HCT116 (cell line): ENCODE measurements around the gene SLC35F6. TPM values are rescaled to one million over a fixed set of nuclear protein-coding genes. Genes with fewer than 3 reads are reported as not detected.

Experiments used
- ATAC-seq: fragments of 200-7000 bp; cut with Tn5 transposase; 2 replicates; pipeline ENCODE4 v1.9.1; 2020; ENCODE audit warnings: mild to moderate bottlenecking, moderate library complexity
- BruUV-seq: library from RNA; stranded (reverse); fragments of 400-500 nt; replicated peaks from 2 replicates; lab custom pipeline; 2021; lab: Mats Ljungman, UMichigan
- CTCF ChIA-PET: fragments of 300-600 bp; sonication (Branson Sonifier 250); formaldehyde crosslinking; loops from one replicate; lab custom pipeline; 2021; ENCODE audit warnings: antibody characterized with exemption; lab: Charles Lee
- POLR2A ChIA-PET: fragments of 300-600, 350-600 bp; sonication (Branson Sonifier 250); formaldehyde crosslinking; loops from one replicate; lab custom pipeline; 2021; ENCODE audit warnings: antibody characterized with exemption; lab: Charles Lee
- RAD21 ChIA-PET, 2 experiments: fragments of 300-600 bp; sonication (Branson Sonifier 250); formaldehyde crosslinking; loops; one replicate each; lab custom pipeline; 2023; ENCODE audit warnings: low total read pairs in 2 of 2; ENCODE audit not compliant: uncharacterized antibody in 2 of 2, unreplicated experiment in 2 of 2, low non-redundant PET in 1 of 2; lab: Charles Lee
- DNase-seq: peaks from one replicate; pipeline ENCODE4 v3.0.0-alpha.2; 2010; ENCODE audit warnings: low read depth, low spot score
- H2AFZ ChIP-seq: fragments of 200-600 bp; shearing (Covaris generic), sonication (generic); 2 replicates; pipeline ENCODE4 v1.6.1; 2017; ENCODE audit warnings: low read depth, mixed run types, mixed read lengths, antibody characterized with exemption, low read length; ENCODE audit not compliant: poor library complexity, severe bottlenecking
- H3K27ac ChIP-seq: 2 replicates; pipeline ENCODE4 v1.5.1; 2012; ENCODE audit warnings: low read depth, low read length
- H3K27me3 ChIP-seq: fragments of 200-600 bp; sonication (generic); 2 replicates; pipeline ENCODE4 v1.6.1; 2016; ENCODE audit warnings: mixed run types, low read length, mixed read lengths; ENCODE audit not compliant: insufficient read depth
- H3K36me3 ChIP-seq, 2 experiments: fragments of 200-500 bp in 1 of 2; fragments of 200-600 bp in 1 of 2; sonication (Bioruptor generic) in 1 of 2; sonication (generic) in 1 of 2; 2 replicates each; pipeline versions ENCODE4 v1.5.1 to v1.6.1; 2014 to 2016; ENCODE audit warnings: low read length in 2 of 2, inconsistent platforms in 1 of 2, mixed read lengths in 1 of 2, mixed run types in 1 of 2; ENCODE audit not compliant: insufficient read depth in 2 of 2, control insufficient read depth in 1 of 2
- H3K4me1 ChIP-seq, 2 experiments: fragments of 200-600 bp in 1 of 2; sonication (generic) in 1 of 2; 2 replicates each; pipeline versions ENCODE4 v1.5.1 to v1.6.1; 2012 to 2017; ENCODE audit warnings: low read length in 2 of 2, inconsistent platforms in 1 of 2, mild to moderate bottlenecking in 1 of 2, mixed read lengths in 1 of 2, mixed run types in 1 of 2, moderate library complexity in 1 of 2; ENCODE audit not compliant: insufficient read depth in 2 of 2, control insufficient read depth in 1 of 2
- H3K4me2 ChIP-seq: fragments of 200-600 bp; sonication (generic); 2 replicates; pipeline ENCODE4 v1.6.1; 2017; ENCODE audit warnings: mixed run types, low read length, mixed read lengths
- H3K4me3 ChIP-seq, 2 experiments: fragments of 200-600 bp in 1 of 2; sonication (generic) in 1 of 2; replicated peaks in 1 of 2; 2 replicates each; pipeline ENCODE4 v1.5.1; 2011 to 2016; ENCODE audit warnings: low read length in 2 of 2, control low read depth in 1 of 2, low read depth in 1 of 2, mild to moderate bottlenecking in 1 of 2, mixed read lengths in 1 of 2, mixed run types in 1 of 2
- H3K79me2 ChIP-seq: fragments of 200-600 bp; sonication (generic); 2 replicates; pipeline ENCODE4 v1.6.1; 2017; ENCODE audit warnings: mild to moderate bottlenecking, mixed run types, low read length, moderate library complexity, mixed read lengths; ENCODE audit not compliant: insufficient read depth
- H3K9ac ChIP-seq: fragments of 200-600 bp; sonication (generic); 2 replicates; pipeline ENCODE4 v1.6.1; 2016; ENCODE audit warnings: low read length, mixed read lengths
- H3K9me2 ChIP-seq: fragments of 200-600 bp; sonication (generic), shearing (Covaris generic); 2 replicates; pipeline ENCODE4 v1.6.1; 2017; ENCODE audit warnings: mixed run types, mild to moderate bottlenecking, moderate library complexity; ENCODE audit not compliant: insufficient read depth
- H3K9me3 ChIP-seq, 2 experiments: fragments of 200-500 bp in 1 of 2; fragments of 200-600 bp in 1 of 2; sonication (Bioruptor generic) in 1 of 2; sonication (generic) in 1 of 2; 2 replicates each; pipeline ENCODE4 v1.6.1; 2014 to 2017; ENCODE audit warnings: low read length in 2 of 2, mixed read lengths in 2 of 2, inconsistent platforms in 1 of 2, low read depth in 1 of 2, mild to moderate bottlenecking in 1 of 2, mixed run types in 1 of 2, moderate library complexity in 1 of 2; ENCODE audit not compliant: control insufficient read depth in 1 of 2, insufficient read depth in 1 of 2
- H4K20me1 ChIP-seq: fragments of 200-600 bp; sonication (generic), shearing (Covaris generic); 2 replicates; pipeline ENCODE4 v1.6.1; 2017; ENCODE audit warnings: mixed run types, mild to moderate bottlenecking, moderate library complexity; ENCODE audit not compliant: insufficient read depth
- ATF3 ChIP-seq: IDR thresholded peaks from 2 replicates; pipeline ENCODE4 v1.6.1; 2012
- CBX3 ChIP-seq: IDR thresholded peaks from 2 replicates; pipeline ENCODE4 v1.6.1; 2012; ENCODE audit warnings: low read depth
- ELF1 ChIP-seq: IDR thresholded peaks from 2 replicates; pipeline ENCODE4 v1.6.1; 2012; ENCODE audit warnings: low read depth, borderline replicate concordance
- EZH2 ChIP-seq: fragments of 200-600 bp; sonication (generic); IDR thresholded peaks from 2 replicates; pipeline ENCODE4 v1.6.1; 2017; ENCODE audit warnings: antibody characterized with exemption, mixed run types
- EZH2phosphoT487 ChIP-seq: fragments of 200-600 bp; IDR thresholded peaks from 2 replicates; pipeline ENCODE4 v1.6.1; 2018; ENCODE audit warnings: antibody characterized with exemption, borderline replicate concordance
- FOSL1 ChIP-seq: IDR thresholded peaks from 2 replicates; pipeline ENCODE4 v1.6.1; 2012; ENCODE audit warnings: low read depth
- JUND ChIP-seq: IDR thresholded peaks from 2 replicates; pipeline ENCODE4 v1.6.1; 2012
- POLR2A ChIP-seq: IDR thresholded peaks from 2 replicates; pipeline ENCODE4 v1.7.0; 2011; ENCODE audit warnings: borderline replicate concordance; ENCODE audit not compliant: insufficient read depth, insufficient read length; ENCODE audit errors: extremely low read depth
- POLR2AphosphoS5 ChIP-seq: IDR thresholded peaks from 2 replicates; pipeline ENCODE4 v1.6.1; 2011; ENCODE audit warnings: mild to moderate bottlenecking, low read depth, low read length, moderate library complexity
- RAD21 ChIP-seq: IDR thresholded peaks from 2 replicates; pipeline ENCODE4 v1.6.1; 2012; ENCODE audit warnings: low read depth, mild to moderate bottlenecking
- SIN3A ChIP-seq: IDR thresholded peaks from 2 replicates; pipeline ENCODE4 v1.6.1; 2012; ENCODE audit warnings: low read depth
- TCF7L2 ChIP-seq: IDR thresholded peaks from 2 replicates; pipeline ENCODE4 v1.7.0; 2011; ENCODE audit warnings: borderline replicate concordance, inconsistent platforms; ENCODE audit not compliant: insufficient read depth, insufficient read length; ENCODE audit errors: extremely low read depth
- YY1 ChIP-seq: IDR thresholded peaks from 2 replicates; pipeline ENCODE4 v1.6.1; 2011; ENCODE audit warnings: low read length, low read depth, moderate library complexity, mild to moderate bottlenecking; ENCODE audit not compliant: insufficient replicate concordance; ENCODE audit errors: extremely low read depth
- ZFX ChIP-seq: fragments of 450-650 bp; IDR thresholded peaks from 2 replicates; pipeline ENCODE4 v1.6.1; 2017
- ZNF274 ChIP-seq: fragments of 200-500 bp; sonication (Bioruptor generic); IDR thresholded peaks from 2 replicates; pipeline ENCODE4 v1.6.1; 2014; ENCODE audit warnings: mild to moderate bottlenecking, low read depth, low read length, inconsistent platforms
- intact Hi-C: fragments of 100-400 bp; cut with micrococcal nuclease; formaldehyde crosslinking; loops from 2 replicates; pipeline ENCODE4 v1.10.0; 2022
- total RNA-seq: library from RNA; stranded (reverse); gene quantifications from one replicate; pipeline ENCODE4 v1.2.1, GENCODE V29; 2021; ENCODE audit not compliant: unreplicated experiment
- TF ChIP-seq, protein P1 (sequence below), 3 experiments: fragments of 200-600 bp in 1 of 3; sonication (generic) in 1 of 3; IDR thresholded peaks in 2 of 3; conservative IDR thresholded peaks in 1 of 3; 2 replicates each; pipeline ENCODE4 v1.5.1; 2012 to 2017; ENCODE audit warnings: low read depth in 2 of 3, low read length in 2 of 3, antibody characterized with exemption in 1 of 3, borderline replicate concordance in 1 of 3, control low read depth in 1 of 3, mild to moderate bottlenecking in 1 of 3, mixed read lengths in 1 of 3, mixed run types in 1 of 3, moderate library complexity in 1 of 3; ENCODE audit not compliant: insufficient read depth in 1 of 3
- TF ChIP-seq, protein P2 (sequence below): IDR thresholded peaks from 2 replicates; pipeline ENCODE4 v1.6.1; 2012; ENCODE audit warnings: low read depth
- TF ChIP-seq, protein P3 (sequence below): IDR thresholded peaks from 2 replicates; pipeline ENCODE4 v1.6.1; 2012

SLC35F6 gene
- total RNA-seq, 1 experiment from 2014 or later: 34.5 TPM

DNA sequence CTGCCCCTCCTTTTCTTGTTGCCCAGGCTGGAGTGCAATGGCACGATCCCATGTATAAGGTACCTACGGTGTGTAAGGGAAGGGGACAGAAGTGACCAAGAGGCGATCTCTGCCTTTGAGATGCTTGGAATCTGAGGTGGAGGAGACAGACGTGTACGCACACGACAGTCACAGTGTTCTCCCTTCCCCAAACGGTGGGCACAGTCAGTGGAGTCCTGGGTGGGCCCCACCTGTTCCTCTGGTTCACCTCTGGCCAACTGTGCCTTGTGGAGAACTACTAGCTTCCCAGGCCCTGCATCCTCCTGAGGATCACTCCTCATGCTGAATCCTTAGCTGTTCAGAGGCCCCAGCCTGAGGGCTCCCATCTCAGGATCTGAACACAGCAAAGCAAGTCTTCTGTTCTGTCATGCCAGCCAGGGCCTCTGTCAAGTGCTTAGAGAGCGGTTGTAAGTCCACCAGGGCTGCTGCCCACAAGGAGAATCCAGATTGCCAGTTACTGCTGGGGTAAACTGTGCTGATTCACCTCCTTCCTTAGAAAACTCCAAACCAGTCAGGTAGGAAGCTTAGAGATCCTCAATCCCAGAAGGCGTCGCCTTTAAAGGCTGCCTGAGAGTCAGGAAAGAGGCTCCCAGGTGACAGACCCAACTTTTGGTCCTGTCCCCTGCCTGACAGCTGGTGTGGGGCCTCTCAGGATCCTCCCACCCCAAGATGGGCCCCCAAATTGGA lies 1.6 kb downstream of the SLC35F6 start:
- Histone ChIP-seq H2AFZ (no peak overlapping the region), H3K9me2 (no peaks in the 10 kb centered on the region), H3K79me2 (peaks cover 58% of the 10 kb centered on the region), H3K9ac (peak overlapping the region; percentile 90), H3K27ac (no peak overlapping the region; the same call in 1 of the 2 replicates), H4K20me1 (no peaks in the 10 kb centered on the region), H3K4me3 (peak overlapping the region; percentile 96 to 98), H3K9me3 (no peaks in the 10 kb centered on the region), H3K36me3 (no peaks in the 10 kb centered on the region), H3K4me1 (peaks cover 61 to 72% of the 10 kb centered on the region in 2 experiments), H3K27me3 (no peaks in the 10 kb centered on the region), H3K4me2 (peak overlapping the region; percentile 99)
- ChIA-PET POLR2A (interaction anchor here (1.2 kb wide), 1 partner anchor 10 kb away, joined by 3 read pairs; no protein-coding TSS in a partner anchor), RAD21 (no interaction called here), CTCF (no interaction called here)
- no peak for TF ChIP-seq FOSL1
- no peak for TF ChIP-seq EZH2
- TF ChIP-seq POLR2A: no peak
- TF ChIP-seq POLR2AphosphoS5: no peak
- TF ChIP-seq TCF7L2: no peak
- TF ChIP-seq ZFX: no peak
- TF ChIP-seq ZNF274: no peak
- TF ChIP-seq RAD21: no peak
- TF ChIP-seq SIN3A: no peak
- TF ChIP-seq, protein P1, sequence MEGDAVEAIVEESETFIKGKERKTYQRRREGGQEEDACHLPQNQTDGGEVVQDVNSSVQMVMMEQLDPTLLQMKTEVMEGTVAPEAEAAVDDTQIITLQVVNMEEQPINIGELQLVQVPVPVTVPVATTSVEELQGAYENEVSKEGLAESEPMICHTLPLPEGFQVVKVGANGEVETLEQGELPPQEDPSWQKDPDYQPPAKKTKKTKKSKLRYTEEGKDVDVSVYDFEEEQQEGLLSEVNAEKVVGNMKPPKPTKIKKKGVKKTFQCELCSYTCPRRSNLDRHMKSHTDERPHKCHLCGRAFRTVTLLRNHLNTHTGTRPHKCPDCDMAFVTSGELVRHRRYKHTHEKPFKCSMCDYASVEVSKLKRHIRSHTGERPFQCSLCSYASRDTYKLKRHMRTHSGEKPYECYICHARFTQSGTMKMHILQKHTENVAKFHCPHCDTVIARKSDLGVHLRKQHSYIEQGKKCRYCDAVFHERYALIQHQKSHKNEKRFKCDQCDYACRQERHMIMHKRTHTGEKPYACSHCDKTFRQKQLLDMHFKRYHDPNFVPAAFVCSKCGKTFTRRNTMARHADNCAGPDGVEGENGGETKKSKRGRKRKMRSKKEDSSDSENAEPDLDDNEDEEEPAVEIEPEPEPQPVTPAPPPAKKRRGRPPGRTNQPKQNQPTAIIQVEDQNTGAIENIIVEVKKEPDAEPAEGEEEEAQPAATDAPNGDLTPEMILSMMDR (IDR thresholded peaks at IDR 0.05 in 2 of 3, conservative IDR thresholded peaks at IDR 0.05 in 1 of 3; ENCODE audit: borderline replicate concordance in 1 of 3, insufficient read depth in 1 of 3, low read depth in 2 of 3, low read length in 2 of 3): no peak
- TF ChIP-seq, protein P2, sequence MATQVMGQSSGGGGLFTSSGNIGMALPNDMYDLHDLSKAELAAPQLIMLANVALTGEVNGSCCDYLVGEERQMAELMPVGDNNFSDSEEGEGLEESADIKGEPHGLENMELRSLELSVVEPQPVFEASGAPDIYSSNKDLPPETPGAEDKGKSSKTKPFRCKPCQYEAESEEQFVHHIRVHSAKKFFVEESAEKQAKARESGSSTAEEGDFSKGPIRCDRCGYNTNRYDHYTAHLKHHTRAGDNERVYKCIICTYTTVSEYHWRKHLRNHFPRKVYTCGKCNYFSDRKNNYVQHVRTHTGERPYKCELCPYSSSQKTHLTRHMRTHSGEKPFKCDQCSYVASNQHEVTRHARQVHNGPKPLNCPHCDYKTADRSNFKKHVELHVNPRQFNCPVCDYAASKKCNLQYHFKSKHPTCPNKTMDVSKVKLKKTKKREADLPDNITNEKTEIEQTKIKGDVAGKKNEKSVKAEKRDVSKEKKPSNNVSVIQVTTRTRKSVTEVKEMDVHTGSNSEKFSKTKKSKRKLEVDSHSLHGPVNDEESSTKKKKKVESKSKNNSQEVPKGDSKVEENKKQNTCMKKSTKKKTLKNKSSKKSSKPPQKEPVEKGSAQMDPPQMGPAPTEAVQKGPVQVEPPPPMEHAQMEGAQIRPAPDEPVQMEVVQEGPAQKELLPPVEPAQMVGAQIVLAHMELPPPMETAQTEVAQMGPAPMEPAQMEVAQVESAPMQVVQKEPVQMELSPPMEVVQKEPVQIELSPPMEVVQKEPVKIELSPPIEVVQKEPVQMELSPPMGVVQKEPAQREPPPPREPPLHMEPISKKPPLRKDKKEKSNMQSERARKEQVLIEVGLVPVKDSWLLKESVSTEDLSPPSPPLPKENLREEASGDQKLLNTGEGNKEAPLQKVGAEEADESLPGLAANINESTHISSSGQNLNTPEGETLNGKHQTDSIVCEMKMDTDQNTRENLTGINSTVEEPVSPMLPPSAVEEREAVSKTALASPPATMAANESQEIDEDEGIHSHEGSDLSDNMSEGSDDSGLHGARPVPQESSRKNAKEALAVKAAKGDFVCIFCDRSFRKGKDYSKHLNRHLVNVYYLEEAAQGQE: no peak
- TF ChIP-seq JUND: no peak
- TF ChIP-seq ELF1: no peak
- no peak for TF ChIP-seq CBX3
- no peak for TF ChIP-seq ATF3
- TF ChIP-seq EZH2phosphoT487: no peak
- TF ChIP-seq YY1: no peak
- TF ChIP-seq, protein P3, sequence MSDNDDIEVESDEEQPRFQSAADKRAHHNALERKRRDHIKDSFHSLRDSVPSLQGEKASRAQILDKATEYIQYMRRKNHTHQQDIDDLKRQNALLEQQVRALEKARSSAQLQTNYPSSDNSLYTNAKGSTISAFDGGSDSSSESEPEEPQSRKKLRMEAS: no peak
- intact Hi-C loops: no loop called here
- ATAC-seq: no peak
- BruUV-seq: no TSS peak
- no peak for DNase-seq
